Measurements from ENCODE around the gene CLEC16A.

The CLEC16A gene

DNA sequence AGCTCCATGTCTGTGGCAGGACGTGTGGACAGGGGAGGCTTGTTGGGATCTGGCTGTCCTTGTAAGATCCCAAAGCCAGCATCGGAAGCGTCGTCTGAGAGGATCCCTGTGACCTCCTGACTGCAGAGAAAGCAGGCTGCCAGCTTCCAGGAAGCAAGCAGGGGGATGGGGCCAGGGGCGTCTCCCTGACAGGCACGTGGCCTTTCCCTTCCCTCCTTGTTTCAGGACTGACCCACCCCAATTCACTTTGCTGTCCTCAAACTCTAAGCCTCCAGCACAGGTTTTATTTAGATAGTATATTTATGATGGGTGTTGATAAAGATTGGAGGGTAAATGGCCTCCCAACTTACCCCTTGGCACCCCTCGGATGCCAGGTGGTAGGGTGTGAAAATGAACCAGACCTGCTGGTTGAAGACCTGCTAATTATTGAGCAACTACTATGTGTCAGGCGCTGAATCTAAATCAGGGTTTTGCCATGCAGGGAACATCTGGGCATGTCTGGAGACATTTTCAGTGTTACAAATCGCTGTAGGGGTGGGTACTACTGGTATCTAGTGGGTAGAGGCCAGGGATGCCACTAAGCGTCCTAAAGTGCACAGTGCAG is 287.1 kb downstream of the CLEC16A start:
- no peak for DNase-seq

Measured in activated CD4-positive, alpha-beta T cell treated with anti-CD3 and anti-CD28 coated beads for 1 hour (primary cell).